Subcutaneous adipose tissue (tissue), 4 donors: ENCODE measurements around the gene ACAA1. TPM values are rescaled to one million over a fixed set of nuclear protein-coding genes. Genes with fewer than 3 reads are reported as not detected.

Experiments
- CTCF ChIP-seq: fragments of 450-650 bp; IDR thresholded peaks from one replicate; pipeline ENCODE4 v1.5.1; 2016; ENCODE audit warnings: low read depth, mild to moderate bottlenecking, control low read depth, antibody characterized with exemption, moderate library complexity
- total RNA-seq, 4 donors: library from RNA; depleted of rRNA; stranded (reverse); fragments of >200 nt; gene quantifications; one replicate each; pipeline ENCODE4 v1.1.0, GENCODE V29; 2016

The ACAA1 gene
- total RNA-seq, 4 donors from 2014 or later = 42.4 to 121 (median 74.5) TPM

GRCh38 chr3:38115645-38116427 is 21.1 kb downstream of the ACAA1 start:
- TF ChIP-seq CTCF = no peak

DNA sequence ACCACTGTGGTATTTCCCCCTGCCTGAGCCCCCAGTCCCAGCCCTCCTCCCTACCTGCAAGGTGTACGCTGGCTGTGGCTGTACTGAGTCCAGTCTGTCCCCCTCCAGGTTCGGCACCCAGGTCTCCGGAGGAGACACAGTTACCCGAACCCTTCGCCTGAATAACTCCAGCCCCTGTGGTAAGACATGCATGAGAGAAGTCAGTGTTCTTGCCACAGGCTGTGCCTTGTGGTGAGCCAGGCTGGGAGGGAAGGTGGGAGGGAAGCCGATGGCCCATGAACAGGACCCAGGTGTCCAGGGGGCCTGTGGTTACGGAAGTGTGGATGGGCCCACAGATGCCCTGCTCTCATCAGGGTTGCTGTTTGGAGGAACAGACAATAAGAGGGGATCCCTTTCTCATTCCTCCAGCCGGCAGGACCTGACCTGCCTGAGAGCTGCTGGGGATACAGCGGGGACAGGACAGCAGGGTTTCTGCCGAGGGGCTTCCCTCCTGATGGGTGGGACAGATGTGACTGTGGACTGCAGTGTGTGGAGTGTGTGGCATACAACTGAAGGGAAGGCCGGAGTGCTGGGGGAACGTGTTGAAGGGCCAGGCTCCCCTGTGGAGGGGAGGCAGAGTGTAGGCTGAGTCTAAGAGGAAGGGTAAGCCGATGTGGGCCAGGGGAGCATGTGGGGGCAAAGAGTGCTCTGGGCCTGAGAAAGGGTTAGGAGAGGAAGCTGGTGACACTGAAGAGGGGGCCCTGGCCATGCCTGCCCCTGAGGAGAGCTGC is 21.9 kb downstream of the ACAA1 start:
- no peak for TF ChIP-seq CTCF

DNA sequence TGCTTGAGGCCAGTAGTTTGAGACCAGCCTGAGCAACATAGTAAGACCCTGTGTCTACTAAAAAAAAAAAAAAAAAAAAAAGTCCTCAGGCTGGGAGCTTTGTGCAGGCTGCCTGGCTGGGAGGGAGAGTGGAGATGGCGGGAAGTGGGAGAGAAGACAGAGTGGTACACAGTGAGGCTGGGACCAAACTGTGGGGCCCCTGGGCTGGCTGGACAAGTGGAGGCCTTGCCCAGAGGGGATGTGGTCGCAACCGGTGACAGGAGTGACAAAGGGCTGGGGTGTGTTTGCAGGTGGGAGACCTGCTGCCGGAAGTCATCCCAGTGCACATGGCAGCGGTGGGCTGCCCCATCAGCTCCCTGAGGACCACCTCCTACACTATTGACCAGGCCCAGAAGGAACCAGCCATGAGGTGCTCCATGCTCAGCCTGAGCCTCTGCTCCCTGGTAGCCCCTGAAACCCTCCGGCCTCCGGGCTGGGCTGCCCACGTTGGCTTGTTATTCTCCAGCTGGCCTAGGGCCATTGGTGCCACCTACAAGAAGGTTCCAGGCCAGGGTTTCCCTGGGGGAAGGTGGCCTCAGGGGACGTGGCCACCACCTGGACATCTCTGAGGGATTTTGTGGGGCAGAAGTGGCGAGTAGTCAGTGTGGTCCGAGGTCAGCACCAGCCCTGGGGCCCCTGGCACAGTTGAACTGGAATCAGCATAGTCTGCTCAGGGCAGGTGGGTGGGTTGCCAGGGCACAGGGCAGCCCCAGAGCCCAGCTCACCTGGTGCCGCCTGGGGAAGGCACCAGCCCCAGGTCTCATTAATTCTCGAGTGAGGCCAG is 22.7 kb downstream of the ACAA1 start:
- no peak for TF ChIP-seq CTCF

DNA sequence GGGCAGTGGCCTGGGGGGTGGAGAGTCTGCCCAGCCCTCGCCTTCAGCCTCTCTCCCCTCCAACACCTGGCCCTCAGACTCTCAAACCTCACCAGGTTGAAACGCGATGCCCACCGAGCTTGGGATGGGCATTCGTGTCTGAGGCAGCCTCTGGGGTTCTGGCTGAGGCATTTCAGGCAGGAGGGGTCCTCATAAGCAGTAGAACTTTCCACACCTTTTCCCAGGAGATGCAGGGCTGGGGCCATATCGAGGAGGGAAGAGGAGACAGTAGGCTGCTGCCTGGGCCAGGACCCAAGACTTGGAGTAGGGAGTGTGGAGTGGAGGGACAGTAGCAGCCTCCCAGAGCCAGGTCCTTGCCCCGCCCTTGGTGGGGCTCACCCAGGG is 24.6 kb downstream of the ACAA1 start:
- no peak for TF ChIP-seq CTCF

DNA sequence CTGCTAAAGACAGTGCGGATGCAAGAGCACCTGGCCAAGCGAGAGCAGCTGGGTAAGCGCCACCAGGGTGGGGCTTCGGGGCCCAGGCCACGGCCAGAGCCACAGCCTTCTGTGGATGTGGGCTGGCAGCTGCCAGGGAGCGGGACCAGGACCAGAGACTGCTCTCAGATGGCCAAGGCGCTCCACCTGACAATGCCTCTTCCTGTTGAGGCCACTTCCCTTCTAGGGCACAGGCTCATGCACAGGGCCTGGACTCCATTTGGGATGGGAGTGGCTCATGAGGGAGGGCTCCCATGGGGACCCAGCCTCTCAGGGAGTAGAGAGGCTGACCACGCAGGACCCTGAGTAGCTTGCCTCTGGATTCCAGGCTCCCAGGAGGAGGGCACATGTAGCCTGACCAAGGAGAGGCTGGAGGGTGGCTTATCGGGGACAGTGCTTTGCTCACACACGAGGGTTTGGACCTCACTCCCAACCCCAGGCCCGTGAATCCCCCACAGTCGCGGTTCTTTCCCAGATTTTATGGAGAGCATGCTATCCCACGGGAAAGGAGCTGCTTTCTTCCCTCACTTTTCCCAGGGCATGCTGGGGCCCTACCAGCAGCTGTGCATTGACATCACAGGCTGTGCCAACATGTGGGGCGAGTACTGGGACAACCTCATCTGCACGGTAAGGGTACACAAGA is 25.1 kb downstream of the ACAA1 start:
- no peak for TF ChIP-seq CTCF

- TF ChIP-seq CTCF = no peak
Measured at GRCh38 chr3:38111201-38111600, 25.7 kb downstream of the ACAA1 start.
